Smooth muscle cell of the coronary artery (primary cell): ENCODE results near the gene ZNF440. TPM values are rescaled to one million over a fixed set of nuclear protein-coding genes. Genes with fewer than 3 reads are reported as not detected.

Source experiments
- total RNA-seq: library from RNA; depleted of rRNA; stranded (reverse); fragments of >200 nt; gene quantifications from 2 replicates; pipeline ENCODE4 v1.2.3, GENCODE V29; 2014; ENCODE audit warnings: low replicate concordance

ZNF440 gene
- 7.4 and 9.2 TPM in 2 replicates for total RNA-seq

DNA sequence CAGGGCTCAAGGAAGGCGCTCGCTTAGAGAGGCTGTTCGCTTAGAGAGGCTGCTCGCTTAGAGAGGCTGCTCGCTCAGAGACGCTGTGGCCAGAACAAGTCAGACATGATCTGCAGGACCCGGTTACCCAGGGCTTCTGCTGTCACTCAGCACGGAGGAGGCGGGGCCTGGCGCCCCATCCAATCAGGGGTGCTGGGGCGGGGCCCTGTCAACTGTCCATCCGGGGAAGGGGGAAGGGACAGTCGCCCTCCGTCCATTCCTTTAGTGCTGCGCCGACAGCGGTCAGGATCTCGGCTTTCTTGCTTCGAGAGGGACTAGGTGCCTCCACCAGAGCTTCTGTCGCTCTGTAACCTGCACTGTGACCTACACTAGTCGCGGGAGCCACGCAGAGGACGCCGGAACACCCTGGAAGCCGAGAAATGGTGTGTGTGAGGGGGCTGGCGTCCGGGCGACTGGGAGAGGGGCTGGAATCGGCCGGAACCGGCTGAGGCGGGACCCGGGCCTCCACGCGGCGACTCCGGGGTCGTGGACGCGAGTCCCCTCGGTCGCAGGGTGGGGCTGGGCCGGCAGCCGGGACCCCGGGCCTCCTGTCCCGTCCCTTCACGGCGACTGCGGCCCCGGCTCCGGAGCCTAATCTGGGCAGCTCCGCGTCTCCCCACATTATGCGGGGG, at the start of gene ZNF440:
Gene ZNF440 (plus strand): TSS at position 245 of the 671 bp plus-strand sequence. CDS start 175 bp downstream, at position 420.

DNA sequence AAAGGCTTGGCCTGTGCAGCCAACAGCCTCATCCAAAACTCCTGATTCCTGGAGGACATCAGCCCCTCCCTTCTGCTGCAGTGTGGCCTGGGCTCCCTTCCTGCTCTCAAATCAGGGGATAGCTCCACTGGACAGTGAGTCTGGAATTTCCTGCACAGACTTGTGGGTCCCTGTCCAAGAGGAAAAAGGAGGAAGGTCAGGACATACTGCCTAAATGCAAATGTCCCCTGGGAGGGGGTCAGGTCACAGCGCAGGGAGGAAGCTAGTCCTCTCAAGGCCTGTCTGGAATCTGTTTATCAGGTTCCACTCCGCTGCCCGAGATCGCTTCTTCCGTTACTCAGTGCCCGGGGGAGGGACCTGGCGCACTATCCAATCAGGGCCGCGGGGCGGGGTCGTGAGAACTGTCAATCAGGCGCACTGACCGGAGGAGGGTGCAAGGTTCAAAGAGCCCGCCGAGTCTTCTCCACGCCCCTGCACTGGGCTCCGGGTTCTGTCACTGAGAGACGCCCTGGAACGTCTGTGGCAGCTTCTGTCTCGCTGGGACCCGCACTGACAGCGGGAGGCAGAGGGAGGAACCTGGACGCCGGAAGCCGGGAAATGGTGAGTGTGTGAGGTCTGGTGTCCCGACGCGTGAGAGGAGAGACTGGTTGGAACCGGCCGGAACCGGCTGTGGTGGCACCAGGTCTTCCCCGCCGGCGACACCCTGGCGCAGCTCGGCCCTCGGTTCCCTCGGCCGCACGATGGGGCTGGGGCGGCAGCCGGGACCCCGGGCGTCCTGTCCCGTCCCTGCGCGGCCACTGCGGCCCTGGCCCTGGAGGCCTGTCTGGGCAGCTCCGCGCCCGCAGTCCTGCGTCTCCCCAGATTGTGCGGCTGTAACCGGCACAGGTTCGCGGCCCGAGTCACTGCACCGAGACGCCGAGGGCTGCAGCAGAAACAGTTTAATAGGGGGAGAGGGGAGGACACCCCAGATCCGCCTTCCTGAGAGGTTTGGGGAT, 47.2 kb upstream of the ZNF440 start, which contains the start of gene ZNF441:
Gene ZNF441 (plus strand): TSS at position 404 of the 995 bp plus-strand sequence. CDS start 194 bp downstream, at position 598.

DNA sequence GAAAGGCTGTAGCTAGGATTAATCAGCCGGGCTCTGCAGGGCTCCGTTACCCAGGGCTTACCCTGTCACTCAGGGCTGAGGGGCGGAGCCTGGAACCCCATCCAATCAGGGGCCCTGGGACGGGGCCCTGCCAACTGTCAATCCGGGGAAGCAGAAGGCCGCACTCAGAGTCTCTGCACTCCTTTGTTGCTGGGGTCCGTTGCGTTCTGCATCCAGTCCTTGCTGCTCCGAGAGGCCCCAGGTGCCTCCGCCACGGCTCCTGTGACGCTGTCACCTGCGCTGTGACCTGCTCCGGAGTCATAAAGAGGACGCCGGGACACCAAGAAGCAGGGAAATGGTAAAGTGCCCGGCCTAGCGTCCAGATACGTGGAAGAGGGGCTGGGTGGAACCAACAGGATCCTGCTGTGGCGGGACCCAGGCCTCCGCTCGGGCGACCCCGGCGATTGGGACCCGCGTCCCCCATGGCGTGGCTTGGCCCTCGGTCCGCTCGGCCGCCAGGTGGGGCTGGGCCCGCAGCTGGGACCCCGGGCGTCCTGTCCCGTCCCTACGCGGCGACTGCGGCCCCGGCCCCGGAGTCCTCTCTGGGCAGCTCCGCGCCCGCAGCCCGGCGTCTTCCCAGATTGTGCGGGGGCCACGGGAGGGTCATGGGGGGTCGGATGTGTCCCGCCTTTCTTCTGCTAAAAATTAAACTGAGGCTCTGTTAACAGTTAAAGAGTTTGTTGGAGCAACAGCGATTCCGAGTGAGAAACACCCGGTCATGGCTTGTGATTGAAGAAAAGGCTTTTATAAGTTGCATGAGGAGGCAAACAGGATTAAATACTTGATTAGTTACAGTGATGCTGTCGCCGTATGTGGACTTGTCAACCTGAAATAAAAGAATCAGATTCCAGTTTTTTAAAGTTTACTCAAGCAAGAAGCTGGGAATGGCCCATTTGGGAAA, 15.4 kb upstream of the ZNF440 start, which contains the start of gene ZNF491:
Gene ZNF491 (plus strand): TSS at position 133 of the 940 bp plus-strand sequence. CDS start 7,431 bp downstream, outside the sequence.

DNA sequence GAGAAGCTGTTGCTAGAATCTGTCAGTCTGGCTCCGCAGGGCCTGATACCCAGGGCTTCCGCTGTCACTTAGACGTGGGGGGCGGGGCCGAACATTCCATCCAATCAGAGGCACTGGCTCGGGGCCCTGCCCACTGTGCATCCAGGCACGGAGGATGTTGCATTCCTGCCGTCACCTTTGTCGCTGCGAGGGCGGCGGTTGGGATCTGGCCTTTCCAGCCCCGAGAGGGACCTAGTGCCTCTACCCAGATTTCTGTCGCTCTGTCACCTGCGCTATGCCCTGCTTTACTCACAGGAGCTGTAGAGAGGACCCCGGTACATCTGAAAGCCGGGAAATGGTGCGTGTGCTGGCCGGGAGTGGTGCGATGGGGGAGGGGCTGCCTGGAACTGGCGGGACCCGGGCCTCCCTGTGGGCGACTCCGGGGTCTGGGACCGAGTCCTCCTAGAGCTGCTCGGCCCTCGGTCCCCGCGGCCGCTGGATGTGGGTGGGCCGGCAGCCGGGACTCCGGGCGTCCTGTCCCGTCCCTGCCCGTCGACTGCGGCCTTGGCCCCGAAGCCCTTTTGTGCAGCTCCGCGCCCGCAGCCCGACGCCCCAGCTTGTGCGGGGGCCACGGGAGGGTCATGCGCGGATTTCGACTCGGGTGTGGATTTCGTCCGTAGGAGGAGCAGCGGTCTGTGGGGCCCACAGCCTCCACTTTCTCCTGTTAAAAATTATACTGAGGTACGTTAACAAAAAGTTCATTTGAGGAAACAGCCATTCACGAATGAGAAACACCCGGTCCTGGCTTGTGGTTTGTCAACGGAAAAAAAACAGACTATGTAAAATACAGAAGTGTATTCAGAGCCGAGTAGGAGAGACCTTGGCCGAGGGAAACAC, 34.8 kb downstream of the ZNF440 start, which contains the start of gene ZNF439:
Gene ZNF439 (plus strand): TSS at position 133 of the 876 bp plus-strand sequence. CDS start 142 bp downstream, at position 275.

Other genes starting within 250 kb of the ZNF440 start
- 0.08 and 8.5 TPM in 2 replicates for gene ACP5, start 236.6 kb upstream of the ZNF440 start, total RNA-seq
- 10.3 and 19.8 TPM in 2 replicates for gene ZNF627, start 216.8 kb upstream of the ZNF440 start, total RNA-seq
- gene ZNF823, start 75.3 kb upstream of the ZNF440 start, total RNA-seq: 5.0 and 5.1 TPM in 2 replicates
- 7.3 and 12.0 TPM in 2 replicates for gene ZNF441, start 47.3 kb upstream of the ZNF440 start, total RNA-seq
- gene ZNF491, start 15.8 kb upstream of the ZNF440 start, total RNA-seq: 2.8 and 5.7 TPM in 2 replicates
- gene ZNF439, start 34.5 kb downstream of the ZNF440 start, total RNA-seq: 4.8 TPM in 2 replicates
- gene ZNF69, start 73.5 kb downstream of the ZNF440 start, total RNA-seq: 1.8 and 10.1 TPM in 2 replicates
- 4.4 and 6.5 TPM in 2 replicates for gene ZNF700, start 110.8 kb downstream of the ZNF440 start, total RNA-seq
- gene ZNF763, start 150.8 kb downstream of the ZNF440 start, total RNA-seq: 1.2 and 2.3 TPM in 2 replicates
- 3.2 and 5.1 TPM in 2 replicates for gene ZNF433, start 221.4 kb downstream of the ZNF440 start, total RNA-seq
- 0.23 TPM in 2 replicates for gene ZNF878, start 238.7 kb downstream of the ZNF440 start, total RNA-seq